ENCODE data around the gene OPCML. TPM values are rescaled to one million over a fixed set of nuclear protein-coding genes. Genes with fewer than 3 reads are reported as not detected.

The OPCML gene
- total and polyA plus RNA-seq, 2 experiments from 2014 or later, result 1.2 to 4.4 TPM

GRCh38 chr11:132646890-132647289 lies 885.4 kb downstream of the OPCML start (continued):
- TF ChIP-seq ZNF462 (CRISPR knock-in tag; IDR thresholded peaks at IDR 0.05), result no peak
- no peak for TF ChIP-seq NANOG (IDR thresholded peaks at IDR 0.05; ENCODE audit: borderline replicate concordance)
- TF ChIP-seq ZNF331 (CRISPR knock-in tag; IDR thresholded peaks at IDR 0.05; ENCODE audit: low read depth), result no peak
- no peak for TF ChIP-seq CTCF (conservative IDR thresholded peaks at IDR 0.05; ENCODE audit: low read depth in 2 of 2)
- TF ChIP-seq EZH2 (IDR thresholded peaks at IDR 0.05; ENCODE audit: low read depth, unreplicated experiment), result no peak

GRCh38 chr11:132644520-132645239 lies 887.6 kb downstream of the OPCML start:
- ATAC-seq (no peak), DNase-seq (ENCODE audit: low spot score) (no peak)
- H3K27ac ChIP-seq (ENCODE audit: low read depth), result no peak overlapping the region
- no peak overlapping the region for H3K4me2 ChIP-seq
- H3K27me3 ChIP-seq (ENCODE audit: insufficient read depth), result no peaks in the 10 kb centered on the region
- no peaks in the 10 kb centered on the region for H3K36me3 ChIP-seq (ENCODE audit: insufficient read depth)
- H3K27ac Mint-ChIP-seq, result no peak overlapping the region
- H4K20me1 ChIP-seq (replicated peaks; ENCODE audit: insufficient read depth), result no peaks in the 10 kb centered on the region
- H3K79me2 ChIP-seq (replicated peaks; ENCODE audit: insufficient read depth), result no peaks in the 10 kb centered on the region
- H3K4me3 ChIP-seq, result no peak overlapping the region
- no peaks in the 10 kb centered on the region for H3K9me3 Mint-ChIP-seq
- H3K27me3 Mint-ChIP-seq (ENCODE audit: insufficient read depth, low read depth, poor library complexity), result peaks cover 3% of the 10 kb centered on the region
- peaks cover 26% of the 10 kb centered on the region for H3K4me1 ChIP-seq (ENCODE audit: insufficient read depth)
- H3K9me2 ChIP-seq (ENCODE audit: insufficient read depth), result no peaks in the 10 kb centered on the region
- no peaks in the 10 kb centered on the region for H3F3A ChIP-seq (replicated peaks; ENCODE audit: low read depth)
- peaks cover 21% of the 10 kb centered on the region for H3K4me1 Mint-ChIP-seq
- H3K4me3 Mint-ChIP-seq, result no peak overlapping the region
- no peak overlapping the region for H2AFZ ChIP-seq
- no peaks in the 10 kb centered on the region for H3K36me3 Mint-ChIP-seq (ENCODE audit: low read depth)
- no peak for TF ChIP-seq ZNF114 (CRISPR knock-in tag; IDR thresholded peaks at IDR 0.05)
- no peak for TF ChIP-seq EZH2phosphoT487 (IDR thresholded peaks at IDR 0.05; ENCODE audit: unreplicated experiment)
- no peak for TF ChIP-seq REST (IDR thresholded peaks at IDR 0.05; ENCODE audit: unreplicated experiment)
- no peak for TF ChIP-seq ETS1 (IDR thresholded peaks at IDR 0.05)
- TF ChIP-seq STAT1 (IDR thresholded peaks at IDR 0.05; ENCODE audit: unreplicated experiment), result no peak
- no peak for TF ChIP-seq CREB1 (CRISPR knock-in tag; IDR thresholded peaks at IDR 0.05; ENCODE audit: low read depth)
- TF ChIP-seq EZH2 (IDR thresholded peaks at IDR 0.05; ENCODE audit: low read depth, unreplicated experiment), result no peak
- no peak for TF ChIP-seq NANOG (IDR thresholded peaks at IDR 0.05; ENCODE audit: borderline replicate concordance)
- no peak for TF ChIP-seq ZNF331 (CRISPR knock-in tag; IDR thresholded peaks at IDR 0.05; ENCODE audit: low read depth)

Data from GM23338 (cell line).